Gastrocnemius medialis (tissue), 4 donors: ENCODE results near the gene BDH1. TPM values are rescaled to one million over a fixed set of nuclear protein-coding genes. Genes with fewer than 3 reads are reported as not detected.

Source experiments
- ATAC-seq, 2 donors: fragments of 150-250 bp; one replicate each; pipeline ENCODE4 v1.9.1; 2016
- DNase-seq, 2 donors: peaks; one replicate each; pipeline ENCODE4 v3.0.0-alpha.2; 2019
- H3K27ac ChIP-seq, 4 donors: fragments of 200-600 bp; sonication (generic); 1 replicate in 1 of 4; 2 replicates in 3 of 4; pipeline ENCODE4 v1.5.1; 2016 to 2018; ENCODE audit warnings: mild to moderate bottlenecking in 2 of 4, moderate library complexity in 1 of 4
- H3K27me3 ChIP-seq, 3 donors: fragments of 200-600 bp; sonication (generic) in 2 of 3; 1 replicate in 1 of 3; 2 replicates in 2 of 3; pipeline versions ENCODE4 v1.5.1 to v1.6.0; 2016 to 2019; ENCODE audit warnings: mild to moderate bottlenecking in 1 of 3, moderate library complexity in 1 of 3
- H3K36me3 ChIP-seq, 2 donors: fragments of 200-600 bp; sonication (generic) in 1 of 2; one replicate each; pipeline ENCODE4 v1.5.1; 2017 to 2018
- H3K4me1 ChIP-seq, 2 donors: fragments of 200-600 bp; sonication (generic) in 1 of 2; one replicate each; pipeline ENCODE4 v1.5.1; 2016 to 2017; ENCODE audit warnings: mild to moderate bottlenecking in 2 of 2
- H3K4me3 ChIP-seq, 4 donors: fragments of 200-600 bp; sonication (generic) in 3 of 4; 1 replicate in 1 of 4; 2 replicates in 3 of 4; pipeline ENCODE4 v1.5.1; 2016 to 2019; ENCODE audit warnings: mild to moderate bottlenecking in 2 of 4
- H3K9me3 ChIP-seq, 3 donors: fragments of 200-600 bp; sonication (generic) in 2 of 3; 1 replicate in 1 of 3; 2 replicates in 2 of 3; pipeline ENCODE4 v1.5.1; 2016 to 2019
- CTCF ChIP-seq, 5 experiments: fragments of 450-650 bp in 3 of 5; fragments of 200-600 bp in 2 of 5; sonication (generic) in 2 of 5; IDR thresholded peaks in 4 of 5; conservative IDR thresholded peaks in 1 of 5; 1 replicate in 4 of 5; 2 replicates in 1 of 5; pipeline ENCODE4 v1.5.1; 2016 to 2019; ENCODE audit warnings: antibody characterized with exemption in 5 of 5, mild to moderate bottlenecking in 3 of 5, moderate library complexity in 3 of 5
- POLR2A ChIP-seq, 2 donors: fragments of 450-650 bp; IDR thresholded peaks; one replicate each; pipeline ENCODE4 v1.6.1; 2017; ENCODE audit warnings: antibody characterized with exemption in 2 of 2, mild to moderate bottlenecking in 2 of 2, moderate library complexity in 2 of 2
- in situ Hi-C, 4 donors: fragments of 200-750 bp; cut with MboI; loops; one replicate each; pipeline versions ENCODE4 v1.15.0 to v1.8.0; 2017; ENCODE audit warnings: low sequenced_read_pairs in 4 of 4
- intact Hi-C: fragments of 100-400 bp; cut with DNase I; formaldehyde crosslinking; loops from one replicate; pipeline ENCODE4 v1.15.1; 2023; ENCODE audit warnings: low total_unique reads
- total RNA-seq, 4 donors: library from RNA; depleted of rRNA; stranded (reverse); fragments of >200 nt; gene quantifications; one replicate each; pipeline versions ENCODE4 v1.1.0 to v1.2.3, GENCODE V29; 2016

BDH1 gene
- total RNA-seq, 4 donors from 2014 or later = 7.1 to 9.5 (median 8.9) TPM

GRCh38 chr3:197552198-197552597, 3.6 kb downstream of the BDH1 start:
- no peak for ATAC-seq
- H3K4me1 ChIP-seq = peaks cover 8 to 17% of the 10 kb centered on the region in 2 donors

DNA sequence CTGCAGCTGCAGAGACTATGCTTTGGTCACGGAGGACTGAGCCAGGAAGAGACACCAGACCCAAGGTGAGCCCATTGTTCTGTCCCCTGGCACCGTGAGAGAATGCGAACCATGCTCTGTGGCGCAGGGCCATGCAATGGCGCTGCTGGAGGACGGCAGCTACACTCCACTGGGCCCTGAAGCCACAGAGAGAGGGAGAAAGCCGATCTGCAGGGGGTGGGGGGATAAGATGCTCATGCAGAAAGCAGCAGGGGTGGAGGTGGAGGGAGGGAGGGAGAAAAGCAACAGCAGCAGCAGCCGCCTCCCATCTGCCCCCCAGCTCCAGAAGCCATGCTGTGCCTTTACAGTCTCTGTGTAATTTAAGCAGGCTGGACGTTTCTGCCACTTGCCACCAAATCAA, 5.3 kb downstream of the BDH1 start:
- Histone ChIP-seq H3K36me3 (no peaks in the 10 kb centered on the region), H3K27ac (peak overlapping the region in 2 of 4 donors; percentile 7 to 28), H3K4me1 (peaks cover 8 to 17% of the 10 kb centered on the region in 2 donors), H3K27me3 (no peaks in the 10 kb centered on the region), H3K4me3 (no peak overlapping the region), H3K9me3 (no peaks in the 10 kb centered on the region)
- intact Hi-C loops = no loop called here
- in situ Hi-C loops = no loop called here
- TF ChIP-seq CTCF (IDR thresholded peaks at IDR 0.05 in 4 of 5, conservative IDR thresholded peaks at IDR 0.05 in 1 of 5) = no peak
- TF ChIP-seq POLR2A (IDR thresholded peaks at IDR 0.05) = no peak
- no peak for DNase-seq
- ATAC-seq = no peak

More at GRCh38 chr3:197552198-197552597, 3.6 kb downstream of the BDH1 start:
- peaks cover 0 to 8% (median 0%) of the 10 kb centered on the region in 3 donors for H3K27me3 ChIP-seq
- no peaks in the 10 kb centered on the region for H3K9me3 ChIP-seq
- H3K4me3 ChIP-seq = no peak overlapping the region
- TF ChIP-seq CTCF (IDR thresholded peaks at IDR 0.05 in 4 of 5, conservative IDR thresholded peaks at IDR 0.05 in 1 of 5) = no peak
- no peak for TF ChIP-seq POLR2A (IDR thresholded peaks at IDR 0.05)
- DNase-seq = no peak
- in situ Hi-C loops = no loop called here
- no peak overlapping the region for H3K27ac ChIP-seq
- no peaks in the 10 kb centered on the region for H3K36me3 ChIP-seq
- intact Hi-C loops = no loop called here

DNA sequence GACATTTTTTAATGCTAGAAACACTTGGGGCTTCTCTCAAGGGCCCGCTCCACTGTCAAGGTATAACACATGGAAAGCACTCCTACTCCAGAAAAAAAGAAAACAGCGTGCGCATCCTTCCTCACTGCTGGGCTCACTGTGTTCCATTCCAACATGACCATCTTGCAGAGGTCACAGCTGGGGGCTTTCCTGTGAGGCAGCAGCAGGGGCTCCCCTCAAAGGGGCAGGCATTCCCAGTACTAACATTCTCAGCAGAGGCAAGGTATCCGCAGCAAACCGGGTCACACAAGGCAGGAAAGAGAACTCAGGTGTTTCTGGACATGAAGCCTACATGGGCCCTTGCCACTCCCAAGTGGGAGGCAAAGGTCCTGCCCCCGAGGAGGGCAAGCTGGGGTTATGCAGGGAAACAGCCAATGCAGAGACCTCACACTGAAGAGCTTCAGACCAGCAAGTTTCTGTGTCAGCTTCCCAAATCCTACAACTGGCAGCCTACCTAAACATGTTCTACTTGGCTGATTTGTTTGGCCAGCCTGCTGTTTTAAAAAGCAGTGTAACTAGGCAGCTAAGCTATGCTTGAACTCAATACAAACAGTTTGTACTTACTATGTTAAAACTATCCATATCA, 6.4 kb downstream of the BDH1 start:
- ATAC-seq = no peak
- TF ChIP-seq POLR2A (IDR thresholded peaks at IDR 0.05) (no peak), CTCF (IDR thresholded peaks at IDR 0.05 in 4 of 5, conservative IDR thresholded peaks at IDR 0.05 in 1 of 5) (no peak)
- intact Hi-C loops = no loop called here

GRCh38 chr3:197547306-197548011, 8.3 kb downstream of the BDH1 start:
- peaks cover 8 to 11% of the 10 kb centered on the region in 2 donors for H3K4me1 ChIP-seq
- DNase-seq (no peak), ATAC-seq (no peak)
- no peak overlapping the region for H3K4me3 ChIP-seq
- intact Hi-C loops = no loop called here
- no peaks in the 10 kb centered on the region for H3K36me3 ChIP-seq
- no peaks in the 10 kb centered on the region for H3K9me3 ChIP-seq
- H3K27ac ChIP-seq = no peak overlapping the region
- in situ Hi-C loops = no loop called here
- no peaks in the 10 kb centered on the region for H3K27me3 ChIP-seq
- TF ChIP-seq POLR2A (IDR thresholded peaks at IDR 0.05) (no peak), CTCF (IDR thresholded peaks at IDR 0.05 in 4 of 5, conservative IDR thresholded peaks at IDR 0.05 in 1 of 5) (no peak)

More for the DNA sequence above, 6.4 kb downstream of the BDH1 start:
- Histone ChIP-seq H3K27me3 (no peaks in the 10 kb centered on the region), H3K9me3 (no peaks in the 10 kb centered on the region), H3K36me3 (no peaks in the 10 kb centered on the region), H3K4me3 (no peak overlapping the region), H3K4me1 (peaks cover 8 to 16% of the 10 kb centered on the region in 2 donors), H3K27ac (peak overlapping the region in 2 of 4 donors; percentile 27 to 28)
- DNase-seq = no peak
- in situ Hi-C loops = no loop called here
